BJ (cell line): Measurements from ENCODE around the gene NCS1. TPM values are rescaled to one million over a fixed set of nuclear protein-coding genes. Genes with fewer than 3 reads are reported as not detected.

Source experiments
- CTCF ChIA-PET: fragments of 350-600 bp; formaldehyde crosslinking; extraction: SDS; loops from one replicate; lab custom pipeline; 2021; ENCODE audit warnings: antibody characterized with exemption, inconsistent platforms; lab: Yijun Ruan, JAX
- POLR2A ChIA-PET: fragments of 300-600 bp; sonication (Branson Sonifier 250); formaldehyde crosslinking; extraction: SDS; loops from one replicate; lab custom pipeline; 2021; ENCODE audit warnings: antibody characterized with exemption; lab: Charles Lee
- DNase-seq: peaks from one replicate; pipeline ENCODE4 v3.0.0-alpha.2; 2011; ENCODE audit warnings: low read depth
- H3K27me3 ChIP-seq: 2 replicates; pipeline ENCODE4 v1.6.0; 2011; ENCODE audit warnings: low read length; ENCODE audit not compliant: control insufficient read depth, insufficient read depth
- H3K36me3 ChIP-seq: 2 replicates; pipeline ENCODE4 v1.5.1; 2011; ENCODE audit warnings: low read length; ENCODE audit not compliant: control insufficient read depth, insufficient read depth
- H3K4me3 ChIP-seq: 2 replicates; pipeline ENCODE4 v1.5.1; 2011; ENCODE audit warnings: low read depth, mild to moderate bottlenecking, control low read depth, low read length
- polyA plus RNA-seq: library from polyadenylated mRNA; depleted of rRNA; stranded (reverse); fragments of >200 nt; gene quantifications from 2 replicates; pipeline ENCODE4 v1.2.3, GENCODE V29; 2011
- TF ChIP-seq, protein P1 (sequence below): IDR thresholded peaks from 2 replicates; pipeline ENCODE4 v1.5.1; 2011; ENCODE audit warnings: low read depth, mild to moderate bottlenecking, control low read depth, inconsistent platforms, low read length, moderate library complexity; ENCODE audit not compliant: insufficient read depth

NCS1 gene
- polyA plus RNA-seq, 1 experiment: 67.7 TPM

DNA sequence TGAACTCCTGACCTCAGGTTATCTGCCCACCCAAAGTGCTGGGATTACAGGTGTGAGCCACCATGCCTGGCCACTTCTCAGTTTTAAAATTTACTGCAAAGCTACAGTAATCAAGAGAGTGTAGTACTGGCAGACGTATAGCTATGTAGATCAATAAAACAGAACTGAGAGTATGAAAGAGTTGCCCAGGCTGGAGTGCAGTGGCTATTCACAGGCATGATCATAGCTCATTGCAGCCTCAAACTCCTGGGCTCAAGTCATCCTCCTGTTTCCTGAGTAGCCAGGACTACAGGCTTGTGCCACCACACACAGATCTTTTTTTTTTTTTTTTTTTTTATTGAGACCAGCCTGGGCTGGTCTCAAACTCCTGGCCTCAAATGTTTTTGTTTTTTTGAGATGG lies 26.5 kb upstream of the NCS1 start:
- Histone ChIP-seq H3K36me3 (no peaks in the 10 kb centered on the region), H3K4me3 (no peak overlapping the region), H3K27me3 (no peaks in the 10 kb centered on the region)
- no peak for DNase-seq
- CTCF ChIA-PET: interaction anchor here (1.1 kb wide), 1 partner anchor 98 kb away, joined by 3 read pairs; no protein-coding TSS in a partner anchor
- TF ChIP-seq, protein P1, sequence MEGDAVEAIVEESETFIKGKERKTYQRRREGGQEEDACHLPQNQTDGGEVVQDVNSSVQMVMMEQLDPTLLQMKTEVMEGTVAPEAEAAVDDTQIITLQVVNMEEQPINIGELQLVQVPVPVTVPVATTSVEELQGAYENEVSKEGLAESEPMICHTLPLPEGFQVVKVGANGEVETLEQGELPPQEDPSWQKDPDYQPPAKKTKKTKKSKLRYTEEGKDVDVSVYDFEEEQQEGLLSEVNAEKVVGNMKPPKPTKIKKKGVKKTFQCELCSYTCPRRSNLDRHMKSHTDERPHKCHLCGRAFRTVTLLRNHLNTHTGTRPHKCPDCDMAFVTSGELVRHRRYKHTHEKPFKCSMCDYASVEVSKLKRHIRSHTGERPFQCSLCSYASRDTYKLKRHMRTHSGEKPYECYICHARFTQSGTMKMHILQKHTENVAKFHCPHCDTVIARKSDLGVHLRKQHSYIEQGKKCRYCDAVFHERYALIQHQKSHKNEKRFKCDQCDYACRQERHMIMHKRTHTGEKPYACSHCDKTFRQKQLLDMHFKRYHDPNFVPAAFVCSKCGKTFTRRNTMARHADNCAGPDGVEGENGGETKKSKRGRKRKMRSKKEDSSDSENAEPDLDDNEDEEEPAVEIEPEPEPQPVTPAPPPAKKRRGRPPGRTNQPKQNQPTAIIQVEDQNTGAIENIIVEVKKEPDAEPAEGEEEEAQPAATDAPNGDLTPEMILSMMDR: no peak
- POLR2A ChIA-PET: no interaction called here

DNA sequence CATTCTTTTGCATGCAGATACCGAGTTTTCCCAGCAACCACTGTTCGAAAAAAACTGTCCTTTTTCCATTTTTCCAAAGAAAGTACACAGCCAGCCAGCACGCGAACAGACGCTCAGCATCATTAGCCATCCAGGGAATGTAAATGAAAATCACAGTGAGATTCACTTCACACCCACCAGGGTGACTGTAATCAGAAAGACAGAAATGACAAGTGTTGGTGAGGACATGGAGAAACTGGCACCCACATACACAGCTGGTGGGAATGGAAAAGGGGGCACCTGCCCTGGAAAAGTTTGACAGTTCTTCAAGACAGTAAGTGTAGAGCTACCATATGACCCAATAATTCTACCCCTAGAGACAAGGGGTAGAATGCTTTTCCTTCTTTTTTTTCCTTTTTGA lies 25.0 kb upstream of the NCS1 start:
- CTCF ChIA-PET: no interaction called here
- POLR2A ChIA-PET: no interaction called here

DNA sequence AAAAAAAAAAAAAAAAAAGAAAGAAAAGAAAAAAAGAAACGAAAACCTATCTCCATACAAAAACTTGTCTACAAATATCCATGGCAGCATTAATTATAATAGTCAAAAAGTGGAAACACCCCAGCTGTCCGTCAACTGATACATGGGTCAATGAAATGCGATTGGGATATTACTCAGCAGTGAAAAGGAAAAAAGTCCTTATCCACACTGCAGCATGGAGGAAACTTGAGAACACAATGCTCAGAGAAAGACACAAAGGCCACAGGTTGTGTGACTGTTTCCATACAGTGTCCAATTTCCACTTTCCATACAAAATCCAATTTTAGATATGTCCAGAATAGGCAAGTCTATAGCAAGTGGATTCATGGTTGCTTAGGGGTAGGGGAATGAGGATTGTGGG lies 24.3 kb upstream of the NCS1 start:
- Histone ChIP-seq H3K4me3 (no peak overlapping the region), H3K27me3 (no peaks in the 10 kb centered on the region), H3K36me3 (no peaks in the 10 kb centered on the region)
- no peak for DNase-seq
- ChIA-PET CTCF (no interaction called here), POLR2A (no interaction called here)
- TF ChIP-seq, protein P1: no peak

More for the DNA sequence above, 25.0 kb upstream of the NCS1 start:
- Histone ChIP-seq H3K4me3 (no peak overlapping the region), H3K36me3 (no peaks in the 10 kb centered on the region), H3K27me3 (no peaks in the 10 kb centered on the region)
- TF ChIP-seq, protein P1: no peak
- DNase-seq: no peak

DNA sequence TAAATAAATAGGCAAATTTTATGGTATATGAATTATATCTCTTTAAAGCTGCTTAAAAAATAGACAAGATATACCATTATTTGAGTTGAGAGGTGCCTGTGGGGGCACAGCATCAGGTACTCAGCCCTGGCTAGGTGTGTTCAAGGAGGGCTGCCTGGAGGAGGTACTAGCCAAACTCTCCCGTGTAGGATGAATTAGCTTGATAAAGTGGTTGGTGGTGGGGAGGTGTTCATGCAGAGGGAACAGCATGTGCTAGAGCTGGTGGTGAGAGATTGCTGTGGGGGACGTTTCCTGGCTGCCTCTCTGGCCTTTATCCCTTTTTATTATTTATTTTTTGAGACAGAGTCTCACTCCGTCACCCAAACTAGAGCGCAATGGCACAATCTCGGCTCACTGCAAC lies 23.2 kb upstream of the NCS1 start:
- H3K4me3 ChIP-seq: no peak overlapping the region
- no peaks in the 10 kb centered on the region for H3K36me3 ChIP-seq
- no peak for DNase-seq
- ChIA-PET CTCF (interaction anchor here (0.9 kb wide), 1 partner anchor 398 kb away, joined by 3 read pairs; no protein-coding TSS in a partner anchor), POLR2A (no interaction called here)
- no peaks in the 10 kb centered on the region for H3K27me3 ChIP-seq
- TF ChIP-seq, protein P1: no peak

DNA sequence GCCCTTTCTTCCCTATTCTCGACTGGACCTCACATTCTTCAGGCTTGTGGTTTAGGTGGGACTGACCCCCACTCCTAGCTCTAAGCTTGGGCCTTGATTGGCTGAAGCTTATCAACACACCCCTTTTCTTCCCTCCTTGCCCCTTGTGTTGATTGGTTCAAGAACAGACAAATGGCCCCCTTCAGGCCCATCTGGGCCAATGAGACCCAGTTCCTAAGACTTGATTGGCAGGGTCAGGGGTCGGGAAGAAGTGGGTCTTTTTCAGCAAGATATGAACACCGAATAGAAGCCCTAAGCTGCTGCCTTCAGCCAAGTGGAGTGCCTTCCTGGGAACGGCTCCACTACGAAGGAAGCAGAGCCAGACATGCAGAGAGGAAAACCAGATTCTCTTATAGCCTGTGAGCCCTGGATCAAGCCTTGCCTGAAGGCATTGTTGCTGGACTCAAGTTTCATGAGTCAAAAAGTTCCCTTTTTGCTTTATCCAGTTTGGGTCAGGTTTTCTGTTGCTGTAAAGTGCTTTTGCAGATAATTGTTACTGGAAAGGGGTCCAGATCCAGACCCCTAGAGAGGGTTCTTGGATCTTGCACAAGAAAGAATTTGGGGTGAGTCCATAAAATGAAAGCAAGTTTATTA lies 22.4 kb upstream of the NCS1 start:
- TF ChIP-seq, protein P1: no peak
- ChIA-PET POLR2A (no interaction called here), CTCF (no interaction called here)
- Histone ChIP-seq H3K36me3 (no peaks in the 10 kb centered on the region), H3K4me3 (no peak overlapping the region), H3K27me3 (no peaks in the 10 kb centered on the region)
- no peak for DNase-seq
